CD4-positive, alpha-beta T cell treated with Interleukin-15 for 1 hour (primary cell): ENCODE measurements around the gene ENTR1.

Source experiments
- DNase-seq: peaks from one replicate; pipeline ENCODE4 v3.0.0-alpha.2; 2020

Gene ENTR1

GRCh38 chr9:136395345-136396218 lies 14.8 kb downstream of the ENTR1 start:
- no peak for DNase-seq

- no peak for DNase-seq
These were observed 15.4 kb downstream of the ENTR1 start for GRCh38 chr9:136395020-136395340.

GRCh38 chr9:136394312-136395019 lies 15.9 kb downstream of the ENTR1 start:
- no peak for DNase-seq

- DNase-seq: no peak
These were observed 16.9 kb downstream of the ENTR1 start for GRCh38 chr9:136393531-136393930.

- no peak for DNase-seq
These were observed 17.6 kb downstream of the ENTR1 start for GRCh38 chr9:136392538-136393449.

GRCh38 chr9:136391737-136392537 lies 18.5 kb downstream of the ENTR1 start:
- DNase-seq: no peak

GRCh38 chr9:136389396-136389795 lies 21.0 kb downstream of the ENTR1 start:
- DNase-seq: no peak

GRCh38 chr9:136387217-136387616 lies 23.2 kb downstream of the ENTR1 start:
- no peak for DNase-seq

GRCh38 chr9:136386018-136386417 lies 24.4 kb downstream of the ENTR1 start:
- DNase-seq: no peak

- DNase-seq: peak; percentile 36
These were observed 25.4 kb downstream of the ENTR1 start for GRCh38 chr9:136385015-136385414.

GRCh38 chr9:136383436-136383835 lies 27.0 kb downstream of the ENTR1 start:
- no peak for DNase-seq

- DNase-seq: no peak
These were observed 28.4 kb downstream of the ENTR1 start for GRCh38 chr9:136381966-136382513.

- DNase-seq: no peak
These were observed 29.1 kb downstream of the ENTR1 start for GRCh38 chr9:136381311-136381710.

- no peak for DNase-seq
These were observed 30.0 kb downstream of the ENTR1 start for GRCh38 chr9:136380381-136380780.

GRCh38 chr9:136379891-136380290 lies 30.5 kb downstream of the ENTR1 start:
- DNase-seq: no peak

GRCh38 chr9:136379401-136379800 lies 31.0 kb downstream of the ENTR1 start:
- DNase-seq: no peak

GRCh38 chr9:136379003-136379287 lies 31.5 kb downstream of the ENTR1 start:
- no peak for DNase-seq

- DNase-seq: no peak
These were observed 32.0 kb downstream of the ENTR1 start for GRCh38 chr9:136378170-136379002.

- no peak for DNase-seq
These were observed 32.9 kb downstream of the ENTR1 start for GRCh38 chr9:136377341-136378169.

GRCh38 chr9:136376457-136376856 lies 34.0 kb downstream of the ENTR1 start:
- DNase-seq: no peak
